ENCODE results near the gene PSMB5.

The PSMB5 gene

GRCh38 chr14:22986508-22987054, 48.1 kb downstream of the PSMB5 start:
- peak; percentile 85 for DNase-seq (ENCODE audit: low read depth)

GRCh38 chr14:22985894-22986507, 48.7 kb downstream of the PSMB5 start:
- no peak for DNase-seq (ENCODE audit: low read depth)

GRCh38 chr14:22984959-22985658, 49.6 kb downstream of the PSMB5 start:
- DNase-seq (ENCODE audit: low read depth) = no peak

- DNase-seq (ENCODE audit: low read depth) = peak; percentile 49
Observed at GRCh38 chr14:22982477-22983245, 52.0 kb downstream of the PSMB5 start, which contains the start of gene AJUBA. TSS of gene AJUBA (minus strand) at chr14:22982551. CDS start at chr14:22982266, 285 bp downstream.

GRCh38 chr14:22981876-22982476, 52.7 kb downstream of the PSMB5 start:
- DNase-seq (ENCODE audit: low read depth) = no peak

- DNase-seq (ENCODE audit: low read depth) = no peak
Observed at GRCh38 chr14:22981090-22981875, 53.4 kb downstream of the PSMB5 start.

GRCh38 chr14:22980672-22981089, 54.0 kb downstream of the PSMB5 start:
- DNase-seq (ENCODE audit: low read depth) = no peak

- DNase-seq (ENCODE audit: low read depth) = no peak
Observed at GRCh38 chr14:22979748-22980392, 54.8 kb downstream of the PSMB5 start.

- no peak for DNase-seq (ENCODE audit: low read depth)
Observed at GRCh38 chr14:22978981-22979671, 55.6 kb downstream of the PSMB5 start.

- no peak for DNase-seq (ENCODE audit: low read depth)
Observed at GRCh38 chr14:22978487-22978837, 56.2 kb downstream of the PSMB5 start.

GRCh38 chr14:22977684-22978486, 56.8 kb downstream of the PSMB5 start:
- no peak for DNase-seq (ENCODE audit: low read depth)

- no peak for DNase-seq (ENCODE audit: low read depth)
Observed at GRCh38 chr14:22977434-22977683, 57.3 kb downstream of the PSMB5 start.

- DNase-seq (ENCODE audit: low read depth) = no peak
Observed at GRCh38 chr14:22976620-22977433, 57.9 kb downstream of the PSMB5 start.
